Keratinocyte (primary cell): Measurements from ENCODE around the gene TBC1D10B. TPM values are rescaled to one million over a fixed set of nuclear protein-coding genes. Genes with fewer than 3 reads are reported as not detected.

Experiments used
- DNase-seq: peaks from one replicate; pipeline ENCODE4 v3.0.0-alpha.2; 2011; ENCODE audit warnings: low read depth, missing footprints, low spot score
- FAIRE-seq: peaks from 2 replicates; lab custom pipeline; 2011; peaks lifted over from hg19 to GRCh38; lab: Jason Lieb, UNC
- H2AFZ ChIP-seq: 2 replicates; pipeline ENCODE4 v1.6.0; 2012; ENCODE audit warnings: low read length, control low read depth, inconsistent platforms; ENCODE audit not compliant: control insufficient read depth
- H3K27ac ChIP-seq: 2 replicates; pipeline ENCODE4 v1.5.1; 2011; ENCODE audit warnings: low read length; ENCODE audit not compliant: control insufficient read depth, insufficient read depth
- H3K27me3 ChIP-seq: 3 replicates; pipeline ENCODE4 v1.6.0; 2011; ENCODE audit warnings: low read length; ENCODE audit not compliant: control insufficient read depth, insufficient read depth; ENCODE audit errors: extremely low read depth
- H3K36me3 ChIP-seq, 2 experiments: 2 replicates in 1 of 2; 3 replicates in 1 of 2; pipeline ENCODE4 v1.5.1; 2011; ENCODE audit warnings: low read length in 2 of 2, mild to moderate bottlenecking in 1 of 2; ENCODE audit not compliant: control insufficient read depth in 2 of 2, insufficient read depth in 2 of 2; ENCODE audit errors: extremely low read depth in 1 of 2
- H3K4me1 ChIP-seq: 3 replicates; pipeline ENCODE4 v1.5.1; 2011; ENCODE audit warnings: low read length; ENCODE audit not compliant: control insufficient read depth, insufficient read depth; ENCODE audit errors: extremely low read depth
- H3K4me2 ChIP-seq: 3 replicates; pipeline ENCODE4 v1.6.0; 2011; ENCODE audit warnings: low read depth, low read length; ENCODE audit not compliant: control insufficient read depth, insufficient read depth; ENCODE audit errors: extremely low read depth
- H3K4me3 ChIP-seq, 3 experiments: fragments of 200-600 bp in 1 of 3; sonication (generic) in 1 of 3; 2 replicates in 2 of 3; 3 replicates in 1 of 3; pipeline ENCODE4 v1.5.1; 2011 to 2016; ENCODE audit warnings: low read length in 3 of 3, mild to moderate bottlenecking in 3 of 3, control low read depth in 2 of 3, inconsistent platforms in 1 of 3, low read depth in 1 of 3, mixed read lengths in 1 of 3, mixed run types in 1 of 3, moderate library complexity in 1 of 3; ENCODE audit not compliant: control insufficient read depth in 2 of 3, insufficient read depth in 2 of 3; ENCODE audit errors: extremely low read depth in 1 of 3
- H3K79me2 ChIP-seq: 2 replicates; pipeline ENCODE4 v1.6.0; 2012; ENCODE audit warnings: low read length; ENCODE audit not compliant: control insufficient read depth, insufficient read depth
- H3K9ac ChIP-seq: 3 replicates; pipeline ENCODE4 v1.6.0; 2011; ENCODE audit warnings: low read length; ENCODE audit not compliant: control insufficient read depth, insufficient read depth; ENCODE audit errors: extremely low read depth
- H3K9me1 ChIP-seq: 3 replicates; pipeline ENCODE4 v1.6.0; 2011; ENCODE audit warnings: low read length; ENCODE audit not compliant: control insufficient read depth, insufficient read depth; ENCODE audit errors: extremely low read depth
- H3K9me3 ChIP-seq: 2 replicates; pipeline ENCODE4 v1.5.1; 2012; ENCODE audit warnings: low read depth, low read length; ENCODE audit not compliant: control insufficient read depth
- H4K20me1 ChIP-seq: 3 replicates; pipeline ENCODE4 v1.6.0; 2011; ENCODE audit warnings: low read length; ENCODE audit not compliant: control insufficient read depth, insufficient read depth; ENCODE audit errors: extremely low read depth
- CTCF ChIP-seq, 3 experiments: IDR thresholded peaks in 1 of 3; conservative IDR thresholded peaks in 1 of 3; optimal IDR thresholded peaks in 1 of 3; 2 replicates in 2 of 3; 3 replicates in 1 of 3; pipeline versions ENCODE3 to v1.5.1; 2011; ENCODE audit warnings: low read length in 3 of 3, mild to moderate bottlenecking in 3 of 3, moderate library complexity in 2 of 3, control low read depth in 1 of 3, inconsistent platforms in 1 of 3; ENCODE audit not compliant: insufficient read depth in 2 of 3; ENCODE audit errors: extremely low read depth in 1 of 3
- EZH2 ChIP-seq: IDR thresholded peaks from one replicate; pipeline ENCODE4 v1.6.1; 2012; ENCODE audit warnings: inconsistent platforms, mild to moderate bottlenecking, low read length, moderate library complexity
- dilution Hi-C: fragments of 300-500 bp; cut with MboI; formaldehyde crosslinking; loops from one replicate; pipeline ENCODE4 v1.7.0; 2020; ENCODE audit warnings: low sequenced_read_pairs; ENCODE audit not compliant: extremely low pct_ligation_motif_present
- polyA plus RNA-seq, 5 experiments: library from polyadenylated mRNA; depleted of rRNA in 3 of 5; stranded (reverse) in 3 of 5; stranded (forward) in 1 of 5; unstranded in 1 of 5; fragments of >200 nt; gene quantifications; 1 replicate in 1 of 5; 2 replicates in 3 of 5; 3 replicates in 1 of 5; pipeline versions ENCODE4 v1.2.1 to v1.2.3, GENCODE V29; 2011 to 2012; ENCODE audit warnings: missing spikeins in 2 of 5, low read depth in 1 of 5, low replicate concordance in 1 of 5

The TBC1D10B gene
- polyA plus RNA-seq, 1 donor (not counting 4 experiments of a cell fraction or from before 2014, with no cell fraction given): 8.6 TPM

DNA sequence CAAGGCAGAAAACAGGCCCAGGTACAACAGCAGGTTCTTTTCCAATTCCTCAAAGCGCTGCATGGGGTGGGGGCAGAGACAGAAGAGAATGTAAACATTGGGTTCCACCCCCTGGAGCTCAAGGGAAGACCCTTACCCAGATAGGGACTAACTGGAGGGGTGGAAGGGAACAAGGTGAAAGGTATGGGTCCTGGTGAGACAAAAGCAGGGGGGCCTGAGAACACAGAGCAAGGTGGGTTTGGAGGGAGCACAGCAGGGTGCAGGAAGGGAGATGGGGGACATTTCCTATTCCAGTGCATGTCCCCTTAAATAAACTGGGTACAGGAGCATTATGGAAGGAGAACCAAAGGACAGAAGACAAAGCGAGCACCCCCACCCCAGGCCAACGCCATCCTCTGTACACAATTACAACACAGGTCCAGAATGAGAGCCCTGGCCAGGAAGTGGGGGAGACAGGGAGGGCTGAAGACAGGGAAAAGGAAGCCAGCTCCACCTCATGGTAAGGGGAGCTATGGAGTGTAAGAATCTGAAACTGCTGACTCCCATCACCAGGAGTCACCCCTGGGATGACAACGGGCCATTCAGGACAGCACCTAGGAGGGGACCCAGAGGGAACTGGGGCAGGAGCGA, 13.1 kb downstream of the TBC1D10B start:
- FAIRE-seq (no peak), DNase-seq (no peak)
- no peaks in the 10 kb centered on the region for H3K9me1 ChIP-seq
- dilution Hi-C loops: no loop called here
- no peak overlapping the region for H3K9ac ChIP-seq
- no peak overlapping the region for H3K4me2 ChIP-seq
- H3K9me3 ChIP-seq: no peaks in the 10 kb centered on the region
- peaks cover 30 to 31% of the 10 kb centered on the region in 2 experiments for H3K36me3 ChIP-seq
- TF ChIP-seq CTCF (optimal IDR thresholded peaks at IDR 0.05 in 1 of 3, IDR thresholded peaks at IDR 0.05 in 1 of 3, conservative IDR thresholded peaks at IDR 0.05 in 1 of 3; ENCODE audit: extremely low read depth in 1 of 3, insufficient read depth in 2 of 3, low read length in 3 of 3): no peak
- no peak for TF ChIP-seq EZH2
- H3K27me3 ChIP-seq: no peaks in the 10 kb centered on the region
- peaks cover 42% of the 10 kb centered on the region for H3K79me2 ChIP-seq
- no peaks in the 10 kb centered on the region for H4K20me1 ChIP-seq
- H3K4me1 ChIP-seq: peaks cover 16% of the 10 kb centered on the region
- no peak overlapping the region for H3K4me3 ChIP-seq
- H2AFZ ChIP-seq: no peak overlapping the region
- no peak overlapping the region for H3K27ac ChIP-seq

DNA sequence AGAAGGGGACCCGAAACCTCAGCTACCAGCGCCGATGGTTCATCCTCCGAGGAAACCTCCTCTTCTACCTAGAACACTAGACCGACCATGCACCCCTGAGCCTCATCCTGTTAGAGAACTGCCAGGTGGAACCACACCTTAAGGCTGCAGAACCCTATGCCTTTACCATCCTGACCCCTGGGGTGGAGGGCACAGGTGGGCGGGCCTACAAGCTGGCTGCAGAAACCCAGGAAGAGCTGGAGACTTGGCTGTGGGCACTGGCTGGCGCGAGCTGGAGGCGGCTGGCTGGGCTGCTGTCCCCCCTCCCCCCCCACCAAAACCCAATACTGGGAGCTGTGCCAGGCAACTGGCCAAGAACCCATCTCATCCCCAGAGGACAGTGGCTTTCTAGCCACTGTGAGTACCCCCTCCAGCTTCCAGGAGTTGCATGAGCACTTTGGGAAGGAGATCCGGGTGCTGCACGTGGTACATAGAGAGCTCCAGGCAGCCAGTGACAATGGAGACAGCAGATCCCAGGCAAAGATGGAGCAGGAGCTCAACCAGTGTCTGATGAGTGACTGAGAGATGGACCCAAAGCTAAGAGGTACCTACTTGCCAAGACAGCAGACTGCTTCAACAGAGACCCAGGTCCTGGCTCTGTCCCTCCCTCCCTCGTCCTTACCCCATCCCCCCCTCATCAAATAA, 13.8 kb downstream of the TBC1D10B start:
- H3K4me2 ChIP-seq: peak overlapping the region; percentile 93
- no peaks in the 10 kb centered on the region for H3K27me3 ChIP-seq
- peaks cover 33 to 36% of the 10 kb centered on the region in 2 experiments for H3K36me3 ChIP-seq
- dilution Hi-C loops: no loop called here
- H2AFZ ChIP-seq: no peak overlapping the region
- H3K27ac ChIP-seq: no peak overlapping the region
- no peak overlapping the region for H3K9ac ChIP-seq
- H3K4me3 ChIP-seq: no peak overlapping the region
- H3K9me3 ChIP-seq: no peaks in the 10 kb centered on the region
- no peaks in the 10 kb centered on the region for H4K20me1 ChIP-seq
- no peak for FAIRE-seq
- peaks cover 41% of the 10 kb centered on the region for H3K79me2 ChIP-seq
- H3K4me1 ChIP-seq: peaks cover 16% of the 10 kb centered on the region
- DNase-seq: no peak
- TF ChIP-seq EZH2 (no peak), CTCF (optimal IDR thresholded peaks at IDR 0.05 in 1 of 3, IDR thresholded peaks at IDR 0.05 in 1 of 3, conservative IDR thresholded peaks at IDR 0.05 in 1 of 3; ENCODE audit: extremely low read depth in 1 of 3, insufficient read depth in 2 of 3, low read length in 3 of 3) (no peak)
- H3K9me1 ChIP-seq: no peaks in the 10 kb centered on the region
